Measurements from ENCODE around the gene EVC.

Gene EVC

DNA sequence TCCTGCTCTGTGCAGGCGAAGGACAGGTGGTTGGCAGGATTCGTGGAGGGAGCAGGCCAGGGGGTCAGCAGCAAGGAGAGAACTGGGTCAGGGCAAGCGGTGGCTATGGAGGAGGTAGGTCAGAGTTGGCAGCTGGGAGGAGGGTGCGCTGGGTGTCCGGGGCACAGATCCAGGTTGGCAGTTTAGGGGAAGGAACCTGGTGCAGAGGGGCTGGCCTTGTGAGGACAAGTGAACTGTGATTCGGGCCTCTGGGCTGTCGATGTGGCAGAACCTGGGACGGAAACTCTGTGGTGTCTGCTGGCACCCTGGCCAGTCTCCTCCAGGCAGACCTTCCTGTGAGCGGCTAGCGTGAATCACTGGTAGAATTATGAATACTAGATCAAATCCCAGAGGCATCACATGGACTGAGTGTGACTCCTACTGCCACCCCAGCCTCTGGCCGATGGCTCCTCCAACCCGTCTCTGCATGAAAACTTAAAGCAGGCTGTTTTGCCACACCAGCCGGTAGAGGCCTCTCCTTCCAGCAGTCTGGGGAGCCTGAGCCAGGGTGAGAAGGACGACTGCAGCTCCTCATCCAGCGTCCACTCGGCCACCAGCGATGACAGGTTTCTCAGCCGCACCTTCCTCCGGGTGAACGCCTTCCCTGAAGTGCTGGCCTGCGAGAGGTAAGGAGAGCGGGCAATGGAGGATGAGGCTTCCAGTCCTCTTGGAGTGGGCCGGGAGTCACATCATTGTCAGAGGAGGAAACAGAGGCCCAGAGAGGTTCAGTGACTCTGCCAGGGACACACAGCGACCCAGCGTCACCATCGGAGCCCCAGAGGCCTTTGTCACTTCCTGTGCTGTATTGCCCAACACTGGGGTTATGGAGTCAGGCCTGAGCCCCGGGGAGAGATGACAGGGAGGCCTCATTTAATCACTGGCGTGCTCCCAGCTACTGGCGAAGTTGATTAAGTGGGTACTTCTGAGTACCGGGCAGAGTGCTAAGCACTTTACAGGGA lies 20.3 kb downstream of the EVC start:
- DNase-seq (ENCODE audit: low spot score) = no peak

GRCh38 chr4:5732158-5732557 lies 21.2 kb downstream of the EVC start:
- DNase-seq (ENCODE audit: low spot score) = no peak

GRCh38 chr4:5734853-5735252 lies 23.9 kb downstream of the EVC start:
- no peak for DNase-seq (ENCODE audit: low spot score)

- DNase-seq (ENCODE audit: low spot score) = no peak
Observed at GRCh38 chr4:5735463-5735862, 24.5 kb downstream of the EVC start.

DNA sequence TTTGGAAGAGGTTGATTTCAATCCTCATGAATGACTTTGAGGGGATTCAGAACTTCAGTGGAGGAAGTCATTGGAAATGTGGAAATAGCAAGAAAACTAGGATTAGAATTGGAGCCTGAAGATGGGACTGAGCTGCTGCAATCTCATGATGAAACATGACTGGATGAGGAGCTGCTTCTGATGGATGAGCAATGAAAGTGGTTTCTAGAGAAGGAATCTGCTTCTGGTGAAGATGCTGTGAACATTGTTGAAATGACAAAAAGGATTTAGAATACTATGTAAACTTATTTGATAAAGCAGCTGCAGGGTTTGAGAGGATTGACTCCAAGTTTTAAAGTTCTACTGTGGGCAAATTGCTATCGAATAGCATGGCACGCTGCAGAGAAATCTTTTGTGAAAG lies 27.1 kb downstream of the EVC start:
- DNase-seq (ENCODE audit: low spot score) = no peak

DNA sequence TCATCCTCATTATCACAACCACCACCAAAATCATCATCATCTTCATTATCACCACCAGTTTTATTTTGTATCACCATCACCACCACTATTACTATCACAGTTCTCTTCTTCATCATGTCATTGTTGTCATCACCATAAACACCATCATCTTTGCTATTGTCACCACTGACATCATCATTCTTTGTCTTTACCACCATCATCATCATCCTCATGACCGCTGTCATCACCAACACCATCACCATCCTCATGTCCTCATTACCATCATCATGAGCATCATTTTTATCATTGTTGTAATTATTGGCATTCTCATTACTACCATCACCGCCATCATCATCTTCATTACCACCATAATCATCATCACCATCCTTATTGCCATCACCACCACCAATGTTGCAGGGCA lies 31.4 kb downstream of the EVC start:
- no peak for DNase-seq (ENCODE audit: low spot score)

DNA sequence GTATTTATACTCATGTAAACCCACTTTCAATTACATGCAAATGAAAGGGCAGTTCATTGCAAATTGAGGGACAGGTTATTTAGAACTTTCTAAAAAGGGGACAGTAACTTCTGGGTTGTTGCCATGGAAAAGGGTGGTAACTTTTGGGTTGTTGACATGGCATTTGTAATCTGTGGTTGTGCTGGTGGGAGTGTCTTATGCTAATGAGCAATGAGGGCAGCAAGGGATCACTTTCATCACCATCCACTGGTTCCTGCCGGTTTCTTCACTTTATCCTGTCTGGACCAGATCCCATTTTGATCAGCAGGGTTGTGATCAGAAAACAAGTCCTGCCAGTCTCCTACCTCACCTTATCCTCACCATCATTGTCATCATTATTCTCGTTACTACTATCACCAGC lies 32.0 kb downstream of the EVC start:
- DNase-seq (ENCODE audit: low spot score) = no peak

- no peak for DNase-seq (ENCODE audit: low spot score)
Observed at GRCh38 chr4:5746250-5746649, 35.2 kb downstream of the EVC start.

GRCh38 chr4:5746829-5747737 lies 36.1 kb downstream of the EVC start:
- no peak for DNase-seq (ENCODE audit: low spot score)

DNA sequence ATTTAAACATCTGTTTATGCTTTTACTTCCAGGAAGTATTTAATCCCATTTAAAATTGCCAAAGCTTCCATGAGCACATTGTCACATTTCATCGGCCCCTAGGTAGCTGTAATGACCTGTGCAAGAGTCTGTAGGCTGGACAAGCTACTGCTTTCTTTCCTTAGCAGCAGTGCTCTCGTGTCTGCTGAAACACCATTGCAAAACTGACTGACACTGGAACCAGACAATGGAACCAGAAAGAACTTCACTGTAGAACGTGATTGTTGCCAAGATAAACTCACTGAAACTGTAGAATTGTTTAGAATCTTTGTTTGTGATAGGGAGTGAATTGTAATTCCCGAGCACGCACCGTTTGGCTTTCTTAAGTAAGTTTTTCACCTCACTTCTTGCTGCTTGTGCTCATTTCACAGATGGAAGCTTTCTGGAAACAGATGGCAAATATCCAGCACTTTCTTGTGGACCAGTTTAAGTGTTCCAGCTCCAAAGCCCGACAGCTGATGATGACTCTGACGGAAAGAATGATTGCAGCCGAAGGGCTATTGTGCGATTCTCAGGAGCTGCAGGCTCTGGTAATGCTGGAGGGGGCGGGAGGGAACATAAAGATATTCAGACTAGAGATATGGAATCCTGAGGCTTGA lies 36.9 kb downstream of the EVC start:
- DNase-seq (ENCODE audit: low spot score) = no peak

DNA sequence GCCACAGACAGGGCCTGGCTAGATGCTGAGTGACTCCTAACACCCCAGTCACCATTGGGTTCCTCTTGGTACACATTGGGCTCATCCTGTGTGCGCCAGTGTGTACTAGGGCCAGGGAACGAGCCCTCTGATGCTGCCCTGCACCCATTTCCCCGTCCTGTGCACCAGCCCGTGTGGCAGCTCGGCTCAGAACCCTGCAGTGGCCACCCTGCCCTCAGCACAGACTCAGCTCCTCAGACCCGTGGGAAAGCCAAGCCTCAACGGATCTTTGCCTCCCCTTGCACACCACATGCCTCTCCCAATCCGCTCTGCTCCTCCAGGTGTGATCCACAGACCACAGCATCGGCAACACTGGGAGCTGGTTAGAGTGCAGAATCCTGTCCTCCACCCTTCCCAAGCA lies 38.6 kb downstream of the EVC start:
- DNase-seq (ENCODE audit: low spot score) = no peak

GRCh38 chr4:5750052-5750945 lies 39.3 kb downstream of the EVC start:
- no peak for DNase-seq (ENCODE audit: low spot score)

DNA sequence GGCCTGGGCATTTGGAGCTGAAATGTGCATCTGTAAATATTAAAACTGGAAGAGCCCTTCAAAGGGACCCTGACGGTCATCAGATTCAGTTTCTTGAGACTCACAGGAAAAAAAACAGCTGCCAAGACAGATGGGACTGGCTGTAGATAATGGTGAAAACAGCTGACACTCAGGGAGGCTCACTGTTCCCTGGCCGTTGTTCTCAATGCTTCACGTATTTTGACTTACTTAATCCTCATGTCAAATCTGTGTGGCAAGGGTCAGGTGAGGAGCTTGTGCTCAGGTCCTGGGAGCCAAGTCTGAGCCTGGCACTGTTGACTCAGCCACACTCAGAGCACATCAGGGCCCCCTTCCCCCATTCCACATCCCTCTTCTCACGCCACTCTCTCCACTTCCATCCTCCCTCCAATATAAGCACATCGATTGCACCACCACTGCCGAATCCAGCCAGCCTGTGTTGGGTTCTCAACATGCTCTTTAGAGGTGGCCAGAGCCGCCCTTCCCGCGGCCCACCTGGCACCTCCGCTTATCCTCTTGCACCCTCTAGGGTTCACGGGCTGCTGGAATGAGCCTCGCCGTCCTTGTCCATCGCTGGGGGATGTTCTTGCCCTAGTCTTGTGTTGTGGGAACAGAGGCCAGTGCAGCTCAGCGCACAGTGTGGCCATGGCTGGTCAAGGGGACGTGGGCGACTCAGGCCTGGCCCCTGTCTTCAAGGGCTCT lies 40.1 kb downstream of the EVC start:
- DNase-seq (ENCODE audit: low spot score) = no peak

- DNase-seq (ENCODE audit: low spot score) = no peak
Observed at GRCh38 chr4:5751666-5752375, 40.8 kb downstream of the EVC start.

DNA sequence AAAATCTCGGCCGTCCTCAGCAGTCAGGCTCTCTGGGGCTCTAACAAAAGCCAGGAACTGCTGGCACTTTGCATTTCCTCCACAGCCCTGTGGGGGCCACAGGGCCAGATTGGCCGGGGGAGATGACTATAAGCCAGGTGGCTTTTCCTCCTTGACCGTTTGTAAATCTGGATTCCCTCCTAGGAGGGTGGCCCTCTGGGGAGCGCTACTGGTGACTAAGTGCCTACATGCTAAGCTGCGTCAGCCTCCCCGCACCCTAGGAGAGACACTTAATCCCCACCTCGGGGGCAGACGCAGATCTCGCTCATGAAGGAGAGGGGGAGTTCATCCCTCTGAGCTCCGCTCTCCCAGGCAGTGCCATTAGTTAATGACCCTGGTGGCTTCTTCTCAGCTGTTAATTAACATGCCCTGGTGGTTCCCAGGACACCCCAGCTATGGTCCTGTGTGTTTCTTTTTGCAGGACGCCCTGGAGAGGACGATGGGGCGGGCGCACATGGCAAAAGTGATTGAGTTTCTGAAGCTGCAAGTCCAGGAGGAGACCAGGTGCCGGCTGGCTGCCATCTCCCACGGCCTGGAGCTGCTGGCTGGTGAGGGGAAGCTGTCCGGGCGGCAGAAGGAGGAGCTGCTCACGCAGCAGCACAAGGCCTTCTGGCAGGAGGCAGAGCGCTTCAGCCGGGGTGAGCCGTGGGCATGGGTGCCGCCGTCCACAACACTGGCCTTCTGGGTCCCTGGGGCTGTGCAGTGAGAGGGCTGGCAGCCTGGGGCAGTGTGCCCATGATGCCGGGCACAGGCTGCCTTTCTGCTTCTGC lies 41.6 kb downstream of the EVC start:
- no peak for DNase-seq (ENCODE audit: low spot score)

DNA sequence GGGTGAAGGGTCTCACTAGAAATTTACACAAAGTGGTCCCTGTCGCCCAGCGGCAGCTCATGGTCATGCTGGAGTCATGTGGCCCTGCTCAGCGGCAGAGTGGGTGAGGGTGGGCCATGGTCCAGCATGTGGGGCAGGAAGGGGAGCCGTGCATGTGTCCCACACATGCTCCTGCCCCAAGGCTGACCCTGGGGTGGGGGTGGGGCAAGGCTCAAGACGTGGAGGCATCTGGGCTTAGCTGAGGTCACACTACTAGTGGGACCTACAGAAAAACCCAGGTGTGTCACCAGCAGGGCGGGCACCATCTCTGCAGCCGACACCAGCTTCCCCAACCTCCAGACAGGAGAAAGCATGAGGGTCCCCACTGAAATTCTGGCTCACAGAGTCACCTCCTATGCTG lies 42.4 kb downstream of the EVC start:
- no peak for DNase-seq (ENCODE audit: low spot score)

DNA sequence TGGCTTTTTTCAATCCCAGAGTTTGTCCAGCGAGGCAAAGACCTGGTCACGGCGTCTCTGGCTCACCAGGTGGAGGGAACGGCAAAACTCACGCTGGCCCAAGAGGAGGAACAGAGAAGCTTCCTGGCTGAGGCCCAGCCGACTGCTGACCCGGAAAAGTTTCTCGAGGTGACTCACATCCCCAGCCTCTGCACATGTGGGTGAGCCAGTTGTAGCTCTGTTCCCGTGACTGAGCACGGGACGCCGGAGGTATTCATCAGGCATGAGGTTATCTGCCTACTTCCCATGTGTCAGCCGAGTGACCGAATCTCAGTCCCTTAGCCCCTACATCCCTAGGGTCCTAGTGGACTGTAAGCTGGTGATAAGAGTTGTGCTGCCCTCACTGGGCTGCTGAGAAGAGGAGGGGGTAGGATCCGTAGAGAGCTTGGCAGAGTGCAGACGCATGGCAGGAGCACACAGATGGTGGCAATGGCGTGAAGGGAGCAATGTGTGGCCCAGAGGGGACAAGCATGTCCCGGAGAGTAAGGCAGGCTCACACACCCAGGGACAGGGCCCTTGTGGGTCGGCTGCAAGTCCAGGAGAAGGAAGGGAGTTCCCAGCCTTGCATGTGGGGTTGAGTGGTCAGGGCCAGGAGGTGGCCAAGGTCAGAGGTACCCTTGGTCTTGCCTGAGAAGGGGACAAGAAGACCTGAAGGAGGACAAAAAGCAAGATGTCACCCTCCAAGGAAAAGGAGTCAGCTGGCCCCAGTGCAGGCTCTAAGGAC lies 42.9 kb downstream of the EVC start:
- DNase-seq (ENCODE audit: low spot score) = no peak

GRCh38 chr4:5754529-5754881 lies 43.5 kb downstream of the EVC start:
- no peak for DNase-seq (ENCODE audit: low spot score)

DNA sequence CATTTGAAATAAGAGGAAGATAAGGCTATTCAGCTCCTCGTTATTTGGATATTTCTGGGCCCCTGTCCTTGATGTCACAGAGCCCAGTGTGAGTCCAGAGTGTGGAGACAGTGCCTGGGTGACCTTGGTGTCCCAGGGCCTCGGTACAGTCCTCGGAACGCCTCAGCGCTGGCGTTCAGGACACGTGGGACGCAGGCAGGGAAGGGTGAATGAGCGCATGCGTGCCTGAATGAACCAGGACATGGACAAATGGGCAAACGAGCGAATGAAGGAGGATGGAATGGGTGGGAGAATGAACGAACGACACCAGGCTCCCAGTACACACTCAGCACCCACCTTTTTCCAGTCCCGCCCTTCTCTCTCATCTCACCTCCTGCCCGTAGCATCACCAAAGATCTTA lies 44.2 kb downstream of the EVC start:
- no peak for DNase-seq (ENCODE audit: low spot score)
